Brain microvascular endothelial cell (primary cell): Measurements from ENCODE around the gene C11orf71.
A peak's percentile ranks its signal among the peaks of the same experiment; 100 is the strongest.

ENCODE experiments used
- DNase-seq: peaks from one replicate; pipeline ENCODE4 v3.0.0-alpha.2; 2020
- H3K27ac ChIP-seq: fragments of 250-450 bp; sonication (Bioruptor Pico); 2 replicates; pipeline ENCODE4 v1.5.1; 2020; ENCODE audit warnings: mild to moderate bottlenecking, moderate library complexity
- H3K27me3 ChIP-seq: fragments of 250-450 bp; sonication (Bioruptor Pico); replicated peaks from 2 replicates; pipeline ENCODE4 v1.5.1; 2020; ENCODE audit warnings: mild to moderate bottlenecking
- H3K36me3 ChIP-seq: fragments of 250-450 bp; sonication (Bioruptor Pico); replicated peaks from 2 replicates; pipeline ENCODE4 v1.5.1; 2020; ENCODE audit warnings: mild to moderate bottlenecking
- H3K4me3 ChIP-seq: 2 replicates; pipeline ENCODE4 v1.5.1; 2011; ENCODE audit warnings: low read depth, mild to moderate bottlenecking, control low read depth, low read length, moderate library complexity
- in situ Hi-C: cut with HindIII; loops from 2 replicates; pipeline ENCODE4 v1.10.0; 2017; ENCODE audit warnings: low sequenced_read_pairs, low pct_ligation_motif_present
- TF ChIP-seq, protein P1 (sequence below): IDR thresholded peaks from 2 replicates; pipeline ENCODE4 v1.5.1; 2011; ENCODE audit warnings: low read depth, mild to moderate bottlenecking, moderate library complexity, low read length, control low read depth, inconsistent platforms; ENCODE audit errors: missing control alignments

Gene C11orf71

DNA sequence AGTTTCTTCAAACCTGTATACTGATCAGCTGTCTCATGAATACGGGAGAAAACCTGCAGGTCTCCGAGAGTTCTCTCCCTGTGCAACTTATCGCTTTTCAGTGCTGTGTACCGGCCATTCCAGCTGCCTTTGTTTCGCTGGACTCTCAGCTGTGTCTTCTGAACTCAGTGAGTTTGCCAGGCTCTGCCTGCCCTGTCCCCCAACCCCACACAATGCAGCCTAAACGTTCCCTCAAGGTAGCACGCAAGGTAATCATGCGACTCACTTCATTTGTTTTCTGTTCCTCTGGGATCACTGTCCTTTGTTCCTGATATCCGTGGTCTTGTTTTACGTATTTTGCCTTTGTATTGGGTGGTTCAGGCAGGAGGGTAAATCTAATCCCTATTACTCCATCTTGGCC lies 13.6 kb upstream of the C11orf71 start:
- in situ Hi-C loops, result no loop called here
- TF ChIP-seq, protein P1, sequence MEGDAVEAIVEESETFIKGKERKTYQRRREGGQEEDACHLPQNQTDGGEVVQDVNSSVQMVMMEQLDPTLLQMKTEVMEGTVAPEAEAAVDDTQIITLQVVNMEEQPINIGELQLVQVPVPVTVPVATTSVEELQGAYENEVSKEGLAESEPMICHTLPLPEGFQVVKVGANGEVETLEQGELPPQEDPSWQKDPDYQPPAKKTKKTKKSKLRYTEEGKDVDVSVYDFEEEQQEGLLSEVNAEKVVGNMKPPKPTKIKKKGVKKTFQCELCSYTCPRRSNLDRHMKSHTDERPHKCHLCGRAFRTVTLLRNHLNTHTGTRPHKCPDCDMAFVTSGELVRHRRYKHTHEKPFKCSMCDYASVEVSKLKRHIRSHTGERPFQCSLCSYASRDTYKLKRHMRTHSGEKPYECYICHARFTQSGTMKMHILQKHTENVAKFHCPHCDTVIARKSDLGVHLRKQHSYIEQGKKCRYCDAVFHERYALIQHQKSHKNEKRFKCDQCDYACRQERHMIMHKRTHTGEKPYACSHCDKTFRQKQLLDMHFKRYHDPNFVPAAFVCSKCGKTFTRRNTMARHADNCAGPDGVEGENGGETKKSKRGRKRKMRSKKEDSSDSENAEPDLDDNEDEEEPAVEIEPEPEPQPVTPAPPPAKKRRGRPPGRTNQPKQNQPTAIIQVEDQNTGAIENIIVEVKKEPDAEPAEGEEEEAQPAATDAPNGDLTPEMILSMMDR, result no peak
- no peak for DNase-seq
- peaks cover 6% of the 10 kb centered on the region for H3K36me3 ChIP-seq
- H3K27ac ChIP-seq, result no peak overlapping the region
- no peaks in the 10 kb centered on the region for H3K27me3 ChIP-seq
- no peak overlapping the region for H3K4me3 ChIP-seq

DNA sequence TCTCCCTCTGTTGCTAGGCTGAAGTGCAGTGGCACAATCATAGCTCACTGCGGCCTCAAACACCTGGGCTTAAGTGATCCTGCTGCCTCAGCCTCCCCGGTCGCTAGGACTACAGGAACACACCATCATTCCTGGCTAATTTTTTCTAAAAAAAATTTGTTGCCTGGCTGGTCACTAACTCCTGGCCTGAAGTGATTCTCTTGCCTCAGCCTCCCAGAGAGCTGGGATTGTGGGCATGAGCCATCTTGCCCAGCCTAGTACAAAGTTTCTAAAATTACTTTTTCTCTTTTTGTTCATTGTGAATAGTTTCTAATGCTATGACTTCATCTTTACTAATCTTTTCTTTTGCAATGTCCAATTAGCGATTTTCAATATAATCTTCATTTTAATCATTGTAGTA lies 12.6 kb upstream of the C11orf71 start:
- in situ Hi-C loops, result no loop called here

DNA sequence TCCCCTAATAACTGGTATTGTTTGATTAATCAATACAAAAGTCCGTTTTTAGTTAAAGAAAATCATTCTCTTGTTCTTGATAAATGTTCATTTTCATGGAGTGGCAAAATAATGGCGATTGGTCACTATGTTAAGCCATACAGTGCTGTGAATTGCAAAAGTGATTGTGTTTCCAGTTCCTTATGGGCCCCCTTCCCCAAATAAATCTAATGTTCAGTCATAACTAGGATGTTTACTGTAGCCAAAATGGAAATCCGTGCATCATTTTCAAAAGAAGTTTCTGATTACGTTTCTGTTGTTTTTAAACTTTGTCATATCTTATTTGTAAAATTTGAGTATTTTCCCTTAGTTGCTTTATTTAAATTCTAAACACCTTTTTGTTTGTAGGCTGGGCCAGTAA lies 1.0 kb upstream of the C11orf71 start:
- in situ Hi-C loops, result no loop called here

More for the DNA sequence above, 12.6 kb upstream of the C11orf71 start:
- DNase-seq, result no peak
- Histone ChIP-seq H3K4me3 (no peak overlapping the region), H3K27ac (no peak overlapping the region), H3K27me3 (no peaks in the 10 kb centered on the region), H3K36me3 (peaks cover 11% of the 10 kb centered on the region)
- TF ChIP-seq, protein P1, result no peak

DNA sequence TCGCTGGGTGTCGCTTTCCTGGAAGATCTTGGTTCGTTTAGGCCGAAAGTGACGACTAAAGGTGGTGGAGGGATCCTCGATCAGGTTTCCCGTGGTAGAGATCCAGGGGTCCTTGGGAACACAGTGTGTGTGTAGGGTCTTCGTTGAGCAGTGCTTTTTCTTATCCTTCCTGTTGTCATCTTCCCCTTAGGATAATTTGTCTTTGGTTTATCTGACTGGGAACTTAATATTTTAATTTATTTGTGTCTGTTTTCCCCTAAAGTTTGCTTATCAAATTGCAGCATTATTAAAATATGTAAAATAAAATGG lies 558 bp upstream of the C11orf71 start:
- TF ChIP-seq, protein P1, result no peak
- Histone ChIP-seq H3K27ac (peak overlapping the region; percentile 99), H3K36me3 (peaks cover 9% of the 10 kb centered on the region), H3K4me3 (peak overlapping the region; percentile 95), H3K27me3 (no peaks in the 10 kb centered on the region)
- in situ Hi-C loops, result no loop called here
- no peak for DNase-seq

More for the DNA sequence above, 1.0 kb upstream of the C11orf71 start:
- Histone ChIP-seq H3K36me3 (peaks cover 11% of the 10 kb centered on the region), H3K27me3 (no peaks in the 10 kb centered on the region), H3K27ac (peak overlapping the region; percentile 99), H3K4me3 (peak overlapping the region; percentile 95)
- TF ChIP-seq, protein P1, result no peak
- DNase-seq, result no peak

DNA sequence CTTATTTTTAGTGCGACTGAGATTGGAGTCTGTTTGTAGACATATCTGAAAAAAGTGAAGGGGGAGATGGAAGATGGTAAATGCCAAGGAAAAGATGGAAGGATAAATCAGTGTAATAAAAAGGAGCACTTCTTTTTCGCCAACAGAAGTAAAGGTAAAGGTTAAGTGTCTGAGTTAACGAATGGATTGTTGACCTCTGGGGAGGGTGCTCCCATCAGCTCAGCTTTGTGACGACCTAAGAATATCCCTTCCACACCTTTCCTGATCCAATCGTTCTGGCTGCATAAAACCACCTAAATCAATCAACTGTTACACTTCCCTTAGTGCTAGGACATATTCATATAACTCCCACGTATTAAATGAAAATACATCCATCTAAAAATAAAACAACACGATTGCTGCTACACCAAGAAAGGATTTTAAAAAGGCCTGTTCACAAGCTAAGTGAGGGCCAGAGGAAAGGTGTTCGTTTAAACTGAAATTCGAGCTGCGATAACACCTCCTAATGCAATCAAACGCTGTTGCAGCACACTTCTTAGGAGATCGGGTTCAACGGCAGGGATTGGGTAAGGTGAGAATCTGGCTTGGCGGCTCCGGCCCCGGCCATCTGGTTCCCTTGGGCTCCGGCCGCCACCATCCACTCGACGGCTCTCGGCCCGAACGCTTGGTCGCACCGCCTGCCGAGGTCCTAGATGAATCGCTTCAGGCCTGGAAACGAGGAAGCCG lies 658 bp downstream of the C11orf71 start:
- peaks cover 2% of the 10 kb centered on the region for H3K36me3 ChIP-seq
- TF ChIP-seq, protein P1, result no peak
- H3K4me3 ChIP-seq, result peak overlapping the region; percentile 95
- H3K27ac ChIP-seq, result peak overlapping the region; percentile 99
- H3K27me3 ChIP-seq, result no peaks in the 10 kb centered on the region
- in situ Hi-C loops, result no loop called here
- no peak for DNase-seq
